HUES48 (cell line): ENCODE results near the gene DNASE1L3.
"Not testable (repeated sequence)": the region's sequence is repeated elsewhere in the genome, so short reads cannot be mapped to it uniquely, and the experiment has no call there.

ENCODE experiments used
- H3K27ac ChIP-seq: one replicate; pipeline ENCODE4 v1.7.0; 2013; ENCODE audit warnings: low read depth, low read length, inconsistent platforms
- H3K27me3 ChIP-seq: 2 replicates; pipeline ENCODE4 v1.6.1; 2013; ENCODE audit warnings: mild to moderate bottlenecking, low read length; ENCODE audit not compliant: control insufficient read depth, insufficient read depth
- H3K36me3 ChIP-seq: 2 replicates; pipeline ENCODE4 v1.6.1; 2013; ENCODE audit warnings: low read length; ENCODE audit not compliant: control insufficient read depth, insufficient read depth
- H3K4me1 ChIP-seq: 2 replicates; pipeline ENCODE4 v1.6.1; 2013; ENCODE audit warnings: mild to moderate bottlenecking, low read length; ENCODE audit not compliant: control insufficient read depth, insufficient read depth
- H3K4me3 ChIP-seq: 2 replicates; pipeline ENCODE4 v1.5.1; 2013; ENCODE audit warnings: mild to moderate bottlenecking, low read depth, low read length
- H3K9ac ChIP-seq: 2 replicates; pipeline ENCODE4 v1.6.1; 2013; ENCODE audit warnings: mild to moderate bottlenecking, low read depth, low read length, moderate library complexity
- H3K9me3 ChIP-seq: 2 replicates; pipeline ENCODE4 v1.6.1; 2013; ENCODE audit warnings: low read length; ENCODE audit not compliant: control insufficient read depth, insufficient read depth

Gene DNASE1L3

DNA sequence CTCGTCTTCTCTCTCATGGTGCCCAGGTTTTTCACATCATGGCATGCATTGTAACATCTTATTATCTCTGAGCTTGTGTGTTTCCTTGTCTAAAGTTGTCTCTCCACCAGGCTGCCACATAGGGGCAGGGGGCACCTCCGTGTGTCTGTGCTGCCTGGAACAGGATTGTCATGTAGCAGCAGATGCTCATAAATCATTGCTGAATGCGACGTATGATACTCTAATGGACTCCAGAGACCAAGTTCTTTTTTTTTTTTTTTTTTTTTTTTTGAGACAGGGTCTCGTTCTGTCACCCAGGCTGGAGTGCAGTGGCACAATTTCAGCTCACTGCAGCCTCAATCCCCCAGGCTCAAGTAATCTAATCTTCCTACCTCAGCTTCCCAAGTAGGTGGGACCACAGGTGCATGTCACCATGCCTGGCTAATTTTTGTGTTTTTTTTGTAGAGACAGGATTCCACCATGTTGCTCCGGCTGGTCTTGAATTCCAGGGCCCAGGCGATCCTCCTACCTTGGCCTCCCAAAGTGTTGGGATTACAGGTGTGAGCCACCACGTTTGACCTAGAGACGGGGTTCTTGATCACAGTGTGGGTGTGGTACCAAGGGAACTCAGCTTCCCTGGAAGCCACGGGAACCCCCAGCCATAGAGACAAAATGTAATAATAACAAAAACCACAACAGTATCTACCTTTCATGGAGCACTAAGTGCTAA is 4.7 kb upstream of the DNASE1L3 start:
- Histone ChIP-seq H3K9me3 (no peaks in the 10 kb centered on the region), H3K27me3 (no peaks in the 10 kb centered on the region), H3K27ac (no peak overlapping the region), H3K4me1 (peaks cover 4% of the 10 kb centered on the region), H3K9ac (no peak overlapping the region), H3K4me3 (no peak overlapping the region), H3K36me3 (no peaks in the 10 kb centered on the region)

DNA sequence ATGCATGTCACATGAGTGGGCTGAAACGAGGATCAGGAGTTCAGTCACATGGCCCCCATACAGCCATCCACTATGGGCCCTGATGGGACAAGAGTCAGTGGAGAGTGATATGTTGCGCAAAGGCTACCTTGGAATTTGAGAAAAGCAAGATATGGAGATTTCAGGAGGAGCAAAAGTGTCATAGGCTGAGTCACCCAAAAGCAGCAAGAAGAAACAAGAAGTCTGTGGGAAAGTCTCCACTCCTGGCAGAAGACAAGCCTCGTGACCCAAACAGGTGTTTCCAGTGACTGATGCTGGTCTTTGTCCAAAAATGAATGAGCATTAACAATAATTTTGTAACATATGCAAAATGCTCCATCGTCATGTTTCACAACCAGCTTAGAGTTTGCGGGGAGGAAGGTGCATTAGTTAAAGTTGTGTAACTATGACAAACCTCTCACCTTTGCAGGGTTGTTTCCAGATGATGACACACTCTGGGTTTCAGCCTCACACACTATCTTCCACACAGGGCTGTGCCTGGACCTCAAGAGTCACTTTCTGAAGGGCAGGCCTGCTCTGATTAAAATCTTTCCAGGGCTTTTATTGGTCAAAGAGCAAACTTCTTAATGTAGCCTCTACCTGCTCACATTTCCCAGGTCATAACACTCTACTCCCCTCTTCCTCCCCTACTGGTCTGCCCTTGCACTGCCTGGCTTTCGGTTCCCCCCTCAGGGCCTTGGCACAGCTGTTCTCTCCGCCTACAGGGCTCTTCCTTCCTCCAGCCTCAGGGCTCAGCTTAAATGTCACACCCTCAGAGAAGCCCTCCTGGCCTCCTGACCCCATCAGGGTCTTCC is 3.9 kb upstream of the DNASE1L3 start:
- Histone ChIP-seq H3K9ac (no peak overlapping the region), H3K4me3 (no peak overlapping the region), H3K27me3 (no peaks in the 10 kb centered on the region), H3K36me3 (no peaks in the 10 kb centered on the region), H3K27ac (no peak overlapping the region), H3K9me3 (no peaks in the 10 kb centered on the region), H3K4me1 (peaks cover 4% of the 10 kb centered on the region)

DNA sequence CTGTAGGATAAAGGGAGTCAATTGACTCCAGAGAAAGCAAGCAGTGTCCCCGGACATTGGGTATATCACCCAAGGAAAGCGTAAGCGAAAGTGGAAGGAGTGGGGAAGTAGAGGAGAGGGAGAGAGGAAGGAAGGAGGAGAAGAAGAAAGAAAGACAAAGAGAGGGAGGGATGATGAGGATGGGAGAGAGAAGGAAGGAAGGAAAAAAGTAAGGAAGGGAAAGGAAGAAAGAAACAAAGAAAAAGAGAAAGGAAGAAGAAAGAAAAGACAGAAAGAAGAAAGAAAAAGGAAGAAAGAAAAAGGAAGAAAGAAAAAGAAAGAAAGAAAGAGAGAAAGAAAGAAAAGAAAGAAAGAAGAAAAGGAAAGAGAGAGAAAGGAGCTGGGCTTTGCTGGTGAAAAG is 839 bp downstream of the DNASE1L3 start:
- no peaks in the 10 kb centered on the region for H3K9me3 ChIP-seq
- no peak overlapping the region for H3K27ac ChIP-seq
- H3K4me3 ChIP-seq, result no peak overlapping the region
- no peaks in the 10 kb centered on the region for H3K36me3 ChIP-seq
- no peak overlapping the region for H3K9ac ChIP-seq
- no peaks in the 10 kb centered on the region for H3K4me1 ChIP-seq
- no peaks in the 10 kb centered on the region for H3K27me3 ChIP-seq

DNA sequence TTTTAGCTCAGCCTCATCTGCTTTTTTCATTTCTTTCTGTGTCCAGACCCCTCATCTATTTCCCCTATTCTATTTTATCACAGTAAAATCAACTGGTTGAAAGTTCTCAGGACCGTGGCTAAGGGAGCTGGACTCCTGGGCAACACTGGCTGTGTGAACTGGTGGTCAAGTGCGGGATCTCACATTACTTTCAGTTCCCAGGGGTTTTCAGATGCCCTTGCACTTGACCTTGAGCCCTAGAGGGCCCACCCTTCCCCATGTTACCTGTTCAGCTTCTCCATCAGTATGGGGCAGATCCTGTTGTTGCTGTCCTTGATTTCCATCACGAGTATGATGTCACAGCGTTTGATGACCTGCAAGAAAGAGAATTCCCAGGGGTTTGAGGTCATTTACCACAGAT is 2.8 kb downstream of the DNASE1L3 start:
- no peaks in the 10 kb centered on the region for H3K4me1 ChIP-seq
- H3K27ac ChIP-seq, result no peak overlapping the region

DNA sequence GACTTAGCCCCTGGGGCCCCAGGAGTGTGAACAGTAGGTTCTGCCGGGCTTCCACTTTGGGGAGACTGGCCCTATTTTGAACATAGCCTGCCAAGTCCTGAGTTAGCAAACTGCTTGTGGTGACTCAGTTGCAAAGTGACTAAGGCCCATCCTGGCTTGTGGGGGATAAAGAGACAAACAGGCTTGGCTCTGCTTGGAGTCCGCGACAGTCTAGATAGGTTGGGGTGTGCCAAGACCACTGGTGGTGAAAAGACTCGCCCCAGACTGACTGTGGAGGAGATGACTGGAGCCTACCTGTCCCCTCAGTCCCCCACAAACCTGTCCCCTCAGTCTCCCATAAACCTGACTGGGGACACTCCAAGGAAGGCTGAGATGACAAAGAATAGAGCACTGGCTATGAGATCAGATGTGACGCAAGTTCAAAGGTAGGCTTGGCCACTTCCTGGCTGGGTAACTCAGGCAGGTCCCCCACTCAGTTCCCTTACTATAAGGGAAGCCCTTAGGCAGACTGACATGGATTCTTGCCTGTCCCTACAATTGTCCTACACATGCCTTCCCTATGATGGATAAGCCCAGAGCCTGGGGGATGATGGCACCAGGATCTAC is 4.3 kb downstream of the DNASE1L3 start:
- Histone ChIP-seq H3K36me3 (no peaks in the 10 kb centered on the region), H3K27ac (no peak overlapping the region), H3K9me3 (no peaks in the 10 kb centered on the region), H3K27me3 (no peaks in the 10 kb centered on the region), H3K4me3 (no peak overlapping the region), H3K4me1 (no peaks in the 10 kb centered on the region), H3K9ac (no peak overlapping the region)

More for the DNA sequence above, 2.8 kb downstream of the DNASE1L3 start:
- Histone ChIP-seq H3K9me3 (no peaks in the 10 kb centered on the region), H3K27me3 (no peaks in the 10 kb centered on the region), H3K36me3 (no peaks in the 10 kb centered on the region), H3K9ac (no peak overlapping the region), H3K4me3 (no peak overlapping the region)

DNA sequence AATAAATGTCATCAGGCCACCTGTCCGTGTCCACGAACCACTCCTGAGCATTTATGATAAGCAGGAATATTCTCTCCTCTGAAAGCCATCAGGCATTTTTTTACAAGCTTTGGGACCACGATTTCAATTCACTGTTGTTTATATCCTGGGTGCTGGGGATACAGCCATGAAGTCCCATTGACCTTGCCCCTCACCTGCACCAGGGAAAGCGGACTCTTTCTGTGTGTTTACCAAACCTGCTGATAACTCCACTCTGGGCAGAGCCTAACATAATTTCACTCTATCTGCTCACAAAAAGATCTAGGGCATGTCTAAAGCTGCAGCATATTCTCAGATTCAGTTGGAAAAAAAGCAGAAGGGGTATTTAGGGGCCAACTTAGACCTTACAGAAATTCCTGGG is 4.8 kb downstream of the DNASE1L3 start:
- no peaks in the 10 kb centered on the region for H3K9me3 ChIP-seq
- no peak overlapping the region for H3K27ac ChIP-seq
- H3K27me3 ChIP-seq, result no peaks in the 10 kb centered on the region
- no peak overlapping the region for H3K9ac ChIP-seq
- no peaks in the 10 kb centered on the region for H3K4me1 ChIP-seq
- H3K4me3 ChIP-seq, result no peak overlapping the region
- no peaks in the 10 kb centered on the region for H3K36me3 ChIP-seq

DNA sequence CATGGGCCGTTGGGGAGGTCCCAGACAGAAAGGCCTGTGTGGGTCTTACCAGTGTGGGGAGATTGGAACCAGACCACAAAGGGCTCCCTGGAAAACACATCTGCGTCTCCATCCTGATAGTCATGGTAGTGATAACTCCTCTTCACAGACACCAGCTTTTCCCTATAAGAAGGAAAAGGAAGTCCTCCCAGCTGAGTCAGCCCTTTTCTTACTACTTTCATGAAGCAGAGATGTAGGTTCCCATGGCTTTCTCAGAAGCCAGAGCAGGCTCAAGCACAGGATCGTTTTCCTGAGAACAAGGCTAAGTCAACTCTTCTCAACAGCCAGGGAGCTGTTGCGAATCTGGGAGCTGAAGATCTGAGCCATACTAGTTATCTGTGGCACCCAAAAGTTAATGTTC is 6.1 kb downstream of the DNASE1L3 start:
- no peaks in the 10 kb centered on the region for H3K9me3 ChIP-seq
- H3K4me1 ChIP-seq, result no peaks in the 10 kb centered on the region
- no peak overlapping the region for H3K4me3 ChIP-seq
- no peak overlapping the region for H3K27ac ChIP-seq
- no peaks in the 10 kb centered on the region for H3K27me3 ChIP-seq
- H3K36me3 ChIP-seq, result no peaks in the 10 kb centered on the region
- H3K9ac ChIP-seq, result no peak overlapping the region

DNA sequence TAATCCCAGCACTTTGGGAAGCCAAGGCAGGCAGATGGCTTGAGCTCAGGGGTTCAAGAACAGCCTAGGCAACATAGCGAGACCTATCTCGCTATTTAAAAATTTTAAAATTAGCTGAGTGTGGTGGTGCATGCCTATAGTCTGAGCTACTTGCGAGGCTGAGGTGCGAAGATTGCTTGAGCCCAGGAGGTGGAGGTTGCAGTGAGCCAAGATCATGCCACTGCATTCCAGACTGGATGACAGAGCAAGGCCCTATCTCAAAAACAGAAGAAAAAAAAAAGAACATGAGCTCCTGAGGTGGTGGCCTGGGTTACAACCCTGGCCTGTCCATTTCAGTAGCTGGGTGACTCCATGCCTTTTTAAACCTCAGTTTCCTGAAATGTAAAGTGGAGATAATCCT is 7.2 kb downstream of the DNASE1L3 start:
- Histone ChIP-seq H3K9ac (no peak overlapping the region), H3K36me3 (no peaks in the 10 kb centered on the region), H3K4me1 (no peaks in the 10 kb centered on the region), H3K27ac (no peak overlapping the region), H3K4me3 (no peak overlapping the region), H3K9me3 (no peaks in the 10 kb centered on the region), H3K27me3 (no peaks in the 10 kb centered on the region)

DNA sequence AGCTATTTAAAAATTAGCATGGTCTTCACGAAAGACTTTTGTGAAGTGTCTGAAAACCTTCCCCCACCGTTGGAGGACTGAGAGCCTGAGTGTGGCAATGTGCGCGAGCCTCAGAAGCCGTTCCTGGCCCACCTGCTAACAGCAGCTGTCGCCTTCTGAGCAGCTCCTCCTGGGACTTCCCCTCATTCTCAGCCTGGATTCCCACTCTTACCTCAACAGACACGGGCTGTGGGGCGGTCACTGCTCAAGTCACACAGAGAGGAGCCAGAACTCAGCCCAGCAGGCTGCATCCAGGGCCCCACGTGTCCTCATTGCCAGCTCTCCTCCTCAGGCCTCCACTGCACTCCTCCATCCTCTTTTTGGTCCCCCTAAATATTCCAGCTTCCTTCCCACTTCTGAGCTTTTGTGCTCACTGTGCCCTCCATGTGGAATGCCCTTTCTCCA is 7.8 kb downstream of the DNASE1L3 start:
- Histone ChIP-seq H3K9ac (no peak overlapping the region), H3K36me3 (no peaks in the 10 kb centered on the region), H3K27ac (no peak overlapping the region), H3K9me3 (no peaks in the 10 kb centered on the region), H3K27me3 (no peaks in the 10 kb centered on the region), H3K4me1 (no peaks in the 10 kb centered on the region), H3K4me3 (no peak overlapping the region)

DNA sequence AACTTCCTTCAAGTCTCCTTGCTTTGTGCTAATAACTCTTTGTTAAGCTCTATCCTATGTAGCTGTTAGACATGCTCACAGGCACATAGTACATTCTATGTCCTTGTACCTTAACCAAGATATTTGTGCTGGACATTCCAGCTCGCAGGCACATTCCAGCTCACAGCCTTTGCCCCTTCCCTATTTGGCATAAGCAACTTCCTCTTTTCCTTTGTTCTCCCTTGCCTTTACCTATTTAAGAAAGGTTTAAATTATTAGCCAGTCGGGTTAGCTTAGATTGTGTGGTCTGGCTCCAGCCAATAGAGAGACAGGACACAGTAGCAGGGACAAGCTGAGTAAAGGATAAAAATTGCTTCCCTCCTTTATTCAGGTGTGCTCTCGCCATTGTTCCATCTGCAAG is 9.3 kb downstream of the DNASE1L3 start:
- H3K4me3 ChIP-seq, H3K27ac ChIP-seq, H3K4me1 ChIP-seq, H3K27me3 ChIP-seq, H3K36me3 ChIP-seq, H3K9ac ChIP-seq, H3K9me3 ChIP-seq: not testable (repeated sequence)

DNA sequence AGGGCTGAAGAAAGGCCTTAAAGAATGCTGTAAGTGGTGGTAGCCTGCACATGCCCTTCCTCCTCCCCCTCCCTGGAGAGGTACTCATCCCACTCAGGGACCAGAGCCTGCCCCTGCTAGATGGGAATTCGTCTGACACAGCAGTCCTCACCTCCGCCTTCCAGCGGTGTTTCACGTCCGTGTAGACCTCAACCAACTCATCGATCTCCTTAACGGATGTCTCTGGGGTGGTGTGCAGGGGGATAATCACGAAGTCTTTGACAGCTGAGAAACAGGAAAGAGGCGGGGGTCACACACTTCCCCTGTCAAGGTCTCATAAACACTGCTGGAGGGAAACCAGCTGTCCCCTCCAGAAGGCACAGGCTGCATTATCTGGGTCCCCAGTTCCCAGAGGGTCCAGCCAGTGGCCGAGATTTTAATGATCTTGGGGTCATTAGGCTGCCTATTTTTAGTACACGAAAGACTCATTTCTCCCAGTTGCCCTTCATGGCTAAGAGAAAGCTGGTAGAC is 9.9 kb downstream of the DNASE1L3 start:
- Histone ChIP-seq H3K9ac (no peak overlapping the region), H3K27me3 (no peaks in the 10 kb centered on the region), H3K9me3 (no peaks in the 10 kb centered on the region), H3K36me3 (no peaks in the 10 kb centered on the region), H3K4me1 (no peaks in the 10 kb centered on the region), H3K27ac (no peak overlapping the region), H3K4me3 (no peak overlapping the region)
